Skeletal muscle tissue (tissue), 4 donors: ENCODE data around the gene DNA2. TPM values are rescaled to one million over a fixed set of nuclear protein-coding genes. Genes with fewer than 3 reads are reported as not detected.
A peak's percentile ranks its signal among the peaks of the same experiment; 100 is the strongest.
"Not testable (repeated sequence)": the region's sequence is repeated elsewhere in the genome, so short reads cannot be mapped to it uniquely, and the experiment has no call there.

ENCODE experiments used
- H3K27ac ChIP-seq: one replicate; pipeline ENCODE4 v1.7.0; 2013; ENCODE audit warnings: mild to moderate bottlenecking, low read depth, low read length, inconsistent platforms
- H3K27me3 ChIP-seq, 3 donors: one replicate each; pipeline ENCODE4 v1.7.0; 2013; ENCODE audit warnings: low read length in 3 of 3; ENCODE audit not compliant: control insufficient read depth in 3 of 3, insufficient read depth in 3 of 3
- H3K36me3 ChIP-seq, 3 donors: one replicate each; pipeline ENCODE4 v1.7.0; 2013; ENCODE audit warnings: low read length in 3 of 3; ENCODE audit not compliant: control insufficient read depth in 3 of 3, insufficient read depth in 3 of 3
- H3K4me1 ChIP-seq, 3 donors: one replicate each; pipeline ENCODE4 v1.7.0; 2013; ENCODE audit warnings: low read length in 3 of 3, mild to moderate bottlenecking in 3 of 3; ENCODE audit not compliant: control insufficient read depth in 3 of 3, insufficient read depth in 3 of 3
- H3K4me3 ChIP-seq, 3 donors: one replicate each; pipeline ENCODE4 v1.7.0; 2013; ENCODE audit warnings: low read length in 3 of 3
- H3K9ac ChIP-seq, 3 donors: one replicate each; pipeline ENCODE4 v1.7.0; 2013; ENCODE audit warnings: low read length in 3 of 3, mild to moderate bottlenecking in 3 of 3, moderate library complexity in 2 of 3, low read depth in 1 of 3
- H3K9me3 ChIP-seq, 3 donors: one replicate each; pipeline ENCODE4 v1.7.0; 2013; ENCODE audit warnings: low read length in 3 of 3; ENCODE audit not compliant: control insufficient read depth in 3 of 3
- total RNA-seq: library from RNA; depleted of rRNA; stranded (reverse); fragments of >200 nt; gene quantifications from one replicate; pipeline ENCODE4 v1.2.3, GENCODE V29; 2014
- donor health status: Osteomylitis.

Gene DNA2
- 16.7 TPM for total RNA-seq

GRCh38 chr10:68471586-68472408 is at the start of gene DNA2:
TSS of gene DNA2 (minus strand) at chr10:68471973. CDS start at chr10:68471864, 109 bp downstream.
- Histone ChIP-seq H3K4me3 (peak within 1 kb of the TSS; percentile 73 to 82 (median 79)), H3K9me3 (no peaks in the 10 kb centered on the region), H3K36me3 (peaks cover 0 to 3% (median 0%) of the 10 kb centered on the region in 3 donors), H3K27ac (no peak within 1 kb of the TSS), H3K4me1 (peaks cover 7 to 10% (median 9%) of the 10 kb centered on the region in 3 donors), H3K9ac (peak within 1 kb of the TSS; percentile 58 to 79 (median 70)), H3K27me3 (no peaks in the 10 kb centered on the region)

- not testable (repeated sequence) for H3K4me3 ChIP-seq, H3K9ac ChIP-seq, H3K27ac ChIP-seq, H3K36me3 ChIP-seq, H3K9me3 ChIP-seq, H3K4me1 ChIP-seq, H3K27me3 ChIP-seq
Measured at GRCh38 chr10:68518609-68519008, 46.8 kb upstream of the DNA2 start.

GRCh38 chr10:68517188-68517587 is 45.4 kb upstream of the DNA2 start:
- Histone ChIP-seq H3K9ac (no peak overlapping the region), H3K4me3 (no peak overlapping the region), H3K36me3 (peaks cover 0 to 4% (median 0%) of the 10 kb centered on the region in 3 donors), H3K27me3 (no peaks in the 10 kb centered on the region), H3K9me3 (no peaks in the 10 kb centered on the region), H3K4me1 (no peaks in the 10 kb centered on the region), H3K27ac (no peak overlapping the region)

- H3K27me3 ChIP-seq, result no peaks in the 10 kb centered on the region
- peaks cover 0 to 2% (median 0%) of the 10 kb centered on the region in 3 donors for H3K36me3 ChIP-seq
- H3K27ac ChIP-seq, result no peak overlapping the region
- no peak overlapping the region for H3K9ac ChIP-seq
- no peak overlapping the region for H3K4me3 ChIP-seq
- no peaks in the 10 kb centered on the region for H3K4me1 ChIP-seq
- H3K9me3 ChIP-seq, result no peaks in the 10 kb centered on the region
Measured at GRCh38 chr10:68516766-68517165, 45.0 kb upstream of the DNA2 start.

GRCh38 chr10:68516216-68516615 is 44.4 kb upstream of the DNA2 start:
- not testable (repeated sequence) for H3K9ac ChIP-seq, H3K36me3 ChIP-seq, H3K9me3 ChIP-seq, H3K27me3 ChIP-seq, H3K27ac ChIP-seq, H3K4me3 ChIP-seq, H3K4me1 ChIP-seq

GRCh38 chr10:68508090-68508489 is 36.3 kb upstream of the DNA2 start:
- no peak overlapping the region for H3K9ac ChIP-seq
- H3K9me3 ChIP-seq, result no peaks in the 10 kb centered on the region
- H3K36me3 ChIP-seq, result peaks cover 0 to 5% (median 0%) of the 10 kb centered on the region in 3 donors
- H3K4me3 ChIP-seq, result no peak overlapping the region
- H3K4me1 ChIP-seq, result no peaks in the 10 kb centered on the region
- no peaks in the 10 kb centered on the region for H3K27me3 ChIP-seq
- no peak overlapping the region for H3K27ac ChIP-seq

- Histone ChIP-seq H3K36me3 (peaks cover 2 to 6% (median 5%) of the 10 kb centered on the region in 3 donors), H3K4me3 (no peak overlapping the region), H3K27ac (no peak overlapping the region)
Measured at GRCh38 chr10:68506411-68506810, 34.6 kb upstream of the DNA2 start.

GRCh38 chr10:68502846-68503245 is 31.1 kb upstream of the DNA2 start:
- H3K36me3 ChIP-seq, result peaks cover 2 to 24% (median 22%) of the 10 kb centered on the region in 3 donors
- no peak overlapping the region for H3K9ac ChIP-seq
- no peaks in the 10 kb centered on the region for H3K9me3 ChIP-seq
- H3K4me1 ChIP-seq, result no peaks in the 10 kb centered on the region
- no peak overlapping the region for H3K27ac ChIP-seq
- H3K4me3 ChIP-seq, result no peak overlapping the region
- H3K27me3 ChIP-seq, result no peaks in the 10 kb centered on the region

More at GRCh38 chr10:68506411-68506810, 34.6 kb upstream of the DNA2 start:
- Histone ChIP-seq H3K27me3 (no peaks in the 10 kb centered on the region), H3K9me3 (no peaks in the 10 kb centered on the region), H3K4me1 (no peaks in the 10 kb centered on the region), H3K9ac (no peak overlapping the region)

- H3K27me3 ChIP-seq, result no peaks in the 10 kb centered on the region
- H3K4me1 ChIP-seq, result no peaks in the 10 kb centered on the region
- no peak overlapping the region for H3K4me3 ChIP-seq
- no peak overlapping the region for H3K9ac ChIP-seq
- H3K9me3 ChIP-seq, result no peaks in the 10 kb centered on the region
- H3K27ac ChIP-seq, result no peak overlapping the region
- peaks cover 2 to 28% (median 24%) of the 10 kb centered on the region in 3 donors for H3K36me3 ChIP-seq
Measured at GRCh38 chr10:68501691-68502090, 29.9 kb upstream of the DNA2 start.

GRCh38 chr10:68499544-68499943 is 27.8 kb upstream of the DNA2 start:
- H3K4me1 ChIP-seq, result no peaks in the 10 kb centered on the region
- no peaks in the 10 kb centered on the region for H3K27me3 ChIP-seq
- H3K36me3 ChIP-seq, result peaks cover 4 to 28% (median 26%) of the 10 kb centered on the region in 3 donors
- H3K4me3 ChIP-seq, result no peak overlapping the region
- H3K27ac ChIP-seq, result no peak overlapping the region
- no peak overlapping the region for H3K9ac ChIP-seq
- no peaks in the 10 kb centered on the region for H3K9me3 ChIP-seq
